HEK293 (cell line): ENCODE data around the gene SLC12A4.
A peak's percentile ranks its signal among the peaks of the same experiment; 100 is the strongest.

Source experiments
- KLF10 ChIP-seq: fragments of 450-650 bp; IDR thresholded peaks from 2 replicates; pipeline ENCODE4 v1.5.1; 2018; ENCODE audit warnings: missing biosample characterization, mild to moderate bottlenecking, missing genetic modification characterization
- KLF16 ChIP-seq: fragments of 450-650 bp; formaldehyde crosslinking; IDR thresholded peaks from 2 replicates; pipeline ENCODE4 v1.5.1; 2017; ENCODE audit warnings: missing biosample characterization, missing genetic modification characterization
- KLF7 ChIP-seq: fragments of 450-650 bp; formaldehyde crosslinking; IDR thresholded peaks from 2 replicates; pipeline ENCODE4 v1.5.1; 2016; ENCODE audit warnings: missing biosample characterization, missing genetic modification characterization, borderline replicate concordance
- PRDM1 ChIP-seq: fragments of 450-650 bp; formaldehyde crosslinking; IDR thresholded peaks from 2 replicates; pipeline ENCODE4; 2016; ENCODE audit warnings: missing biosample characterization, missing genetic modification characterization
- TRIM28 ChIP-seq: IDR thresholded peaks from 2 replicates; pipeline ENCODE4 v1.6.1; 2011; ENCODE audit warnings: low read length, control low read depth, borderline replicate concordance
- ZBTB1 ChIP-seq: fragments of 450-650 bp; formaldehyde crosslinking; IDR thresholded peaks from 2 replicates; pipeline ENCODE4 v1.5.1; 2016; ENCODE audit warnings: missing biosample characterization, missing genetic modification characterization
- ZFP3 ChIP-seq: fragments of 450-650 bp; formaldehyde crosslinking; IDR thresholded peaks from 2 replicates; pipeline ENCODE4 v1.5.1; 2016; ENCODE audit warnings: low read depth, missing biosample characterization, missing genetic modification characterization
- ZFP37 ChIP-seq: fragments of 450-650 bp; formaldehyde crosslinking; IDR thresholded peaks from 2 replicates; pipeline ENCODE4 v1.5.1; 2016; ENCODE audit warnings: missing biosample characterization, missing genetic modification characterization
- ZNF138 ChIP-seq: fragments of 450-650 bp; formaldehyde crosslinking; IDR thresholded peaks from 2 replicates; pipeline ENCODE4 v1.5.1; 2016; ENCODE audit warnings: missing biosample characterization, missing genetic modification characterization, borderline replicate concordance
- ZNF274 ChIP-seq, 2 experiments: fragments of 200-500 bp in 1 of 2; fragments of 450-650 bp in 1 of 2; sonication (Bioruptor generic) in 1 of 2; formaldehyde crosslinking in 1 of 2; IDR thresholded peaks; 2 replicates each; pipeline versions ENCODE4 v1.5.1 to v1.6.1; 2014 to 2016; ENCODE audit warnings: borderline replicate concordance in 1 of 2, inconsistent platforms in 1 of 2, low read length in 1 of 2, missing biosample characterization in 1 of 2, missing genetic modification characterization in 1 of 2
- ZNF292 ChIP-seq: fragments of 450-650 bp; formaldehyde crosslinking; IDR thresholded peaks from 2 replicates; pipeline ENCODE4 v1.5.1; 2016; ENCODE audit warnings: low read depth, missing biosample characterization, missing genetic modification characterization, borderline replicate concordance
- ZNF354C ChIP-seq: fragments of 450-650 bp; formaldehyde crosslinking; IDR thresholded peaks from 2 replicates; pipeline ENCODE4 v1.5.1; 2016; ENCODE audit warnings: missing biosample characterization, missing genetic modification characterization, low read depth, borderline replicate concordance
- ZNF521 ChIP-seq: fragments of 450-650 bp; formaldehyde crosslinking; IDR thresholded peaks from 2 replicates; pipeline ENCODE4 v1.5.1; 2017; ENCODE audit warnings: missing biosample characterization, mild to moderate bottlenecking, missing genetic modification characterization
- ZNF776 ChIP-seq: fragments of 450-650 bp; formaldehyde crosslinking; IDR thresholded peaks from 2 replicates; pipeline ENCODE4 v1.5.0; 2017; ENCODE audit warnings: missing biosample characterization, missing genetic modification characterization, borderline replicate concordance
- ZNF837 ChIP-seq: fragments of 450-650 bp; formaldehyde crosslinking; IDR thresholded peaks from 2 replicates; pipeline ENCODE4 v1.5.1; 2016; ENCODE audit warnings: missing biosample characterization, missing genetic modification characterization
- ZSCAN16 ChIP-seq: fragments of 450-650 bp; formaldehyde crosslinking; IDR thresholded peaks from 2 replicates; pipeline ENCODE4 v1.5.1; 2016; ENCODE audit warnings: missing biosample characterization, missing genetic modification characterization
- TF ChIP-seq, protein P1 (sequence below): fragments of 450-650 bp; formaldehyde crosslinking; IDR thresholded peaks from 2 replicates; pipeline ENCODE4 v1.5.1; 2017; ENCODE audit warnings: missing biosample characterization, mild to moderate bottlenecking, missing genetic modification characterization, moderate library complexity
- TF ChIP-seq, protein P2 (sequence below): fragments of 450-650 bp; formaldehyde crosslinking; IDR thresholded peaks from 2 replicates; pipeline ENCODE4 v1.5.1; 2016; ENCODE audit warnings: missing biosample characterization, missing genetic modification characterization
- TF ChIP-seq, protein P3 (sequence below): fragments of 450-650 bp; formaldehyde crosslinking; IDR thresholded peaks from 2 replicates; pipeline ENCODE4 v1.5.1; 2016; ENCODE audit warnings: missing biosample characterization, missing genetic modification characterization
- TF ChIP-seq, protein P4 (sequence below): fragments of 450-650 bp; IDR thresholded peaks from 2 replicates; pipeline ENCODE4 v1.5.1; 2018; ENCODE audit warnings: missing biosample characterization, mild to moderate bottlenecking, missing genetic modification characterization
- TF ChIP-seq, protein P5 (sequence below): fragments of 450-650 bp; formaldehyde crosslinking; IDR thresholded peaks from 2 replicates; pipeline ENCODE4 v1.5.1; 2016; ENCODE audit warnings: missing biosample characterization, missing genetic modification characterization
- TF ChIP-seq, protein P6 (sequence below): fragments of 450-650 bp; formaldehyde crosslinking; IDR thresholded peaks from 2 replicates; pipeline ENCODE4 v1.5.1; 2016; ENCODE audit warnings: missing biosample characterization, missing genetic modification characterization
- TF ChIP-seq, protein P7 (sequence below): fragments of 450-650 bp; formaldehyde crosslinking; IDR thresholded peaks from 2 replicates; pipeline ENCODE4 v1.5.1; 2016; ENCODE audit warnings: missing biosample characterization, missing genetic modification characterization, borderline replicate concordance

SLC12A4 gene

DNA sequence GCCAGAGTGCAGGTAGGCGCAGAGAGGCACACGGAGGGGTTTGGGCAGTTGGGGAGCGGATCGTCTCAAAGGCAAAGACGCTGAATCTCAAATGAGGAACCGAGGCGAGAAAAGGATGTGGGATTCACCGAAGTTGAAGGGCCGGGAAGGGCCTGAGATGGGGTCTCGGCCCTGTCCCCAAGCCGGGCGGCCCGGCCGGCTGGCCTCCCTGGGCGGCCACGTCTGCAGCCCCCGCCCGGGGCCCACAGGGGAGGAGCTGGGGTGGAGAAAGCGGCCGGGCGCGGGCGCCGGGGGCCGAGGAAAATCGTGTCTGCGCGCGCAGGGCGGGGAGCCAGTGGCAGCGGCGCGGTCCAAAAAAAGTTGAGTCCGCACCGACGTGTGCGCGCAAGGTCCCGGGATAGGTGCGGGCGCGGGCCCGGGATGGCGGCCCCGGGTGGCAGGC, 458 bp downstream of the SLC12A4 start (continued):
- TF ChIP-seq, protein P1, sequence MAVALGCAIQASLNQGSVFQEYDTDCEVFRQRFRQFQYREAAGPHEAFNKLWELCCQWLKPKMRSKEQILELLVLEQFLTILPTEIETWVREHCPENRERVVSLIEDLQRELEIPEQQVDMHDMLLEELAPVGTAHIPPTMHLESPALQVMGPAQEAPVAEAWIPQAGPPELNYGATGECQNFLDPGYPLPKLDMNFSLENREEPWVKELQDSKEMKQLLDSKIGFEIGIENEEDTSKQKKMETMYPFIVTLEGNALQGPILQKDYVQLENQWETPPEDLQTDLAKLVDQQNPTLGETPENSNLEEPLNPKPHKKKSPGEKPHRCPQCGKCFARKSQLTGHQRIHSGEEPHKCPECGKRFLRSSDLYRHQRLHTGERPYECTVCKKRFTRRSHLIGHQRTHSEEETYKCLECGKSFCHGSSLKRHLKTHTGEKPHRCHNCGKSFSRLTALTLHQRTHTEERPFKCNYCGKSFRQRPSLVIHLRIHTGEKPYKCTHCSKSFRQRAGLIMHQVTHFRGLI (tag by site-specific recombination), result peak; percentile 21; the same call in 1 of the 2 replicates
- TF ChIP-seq, protein P2, sequence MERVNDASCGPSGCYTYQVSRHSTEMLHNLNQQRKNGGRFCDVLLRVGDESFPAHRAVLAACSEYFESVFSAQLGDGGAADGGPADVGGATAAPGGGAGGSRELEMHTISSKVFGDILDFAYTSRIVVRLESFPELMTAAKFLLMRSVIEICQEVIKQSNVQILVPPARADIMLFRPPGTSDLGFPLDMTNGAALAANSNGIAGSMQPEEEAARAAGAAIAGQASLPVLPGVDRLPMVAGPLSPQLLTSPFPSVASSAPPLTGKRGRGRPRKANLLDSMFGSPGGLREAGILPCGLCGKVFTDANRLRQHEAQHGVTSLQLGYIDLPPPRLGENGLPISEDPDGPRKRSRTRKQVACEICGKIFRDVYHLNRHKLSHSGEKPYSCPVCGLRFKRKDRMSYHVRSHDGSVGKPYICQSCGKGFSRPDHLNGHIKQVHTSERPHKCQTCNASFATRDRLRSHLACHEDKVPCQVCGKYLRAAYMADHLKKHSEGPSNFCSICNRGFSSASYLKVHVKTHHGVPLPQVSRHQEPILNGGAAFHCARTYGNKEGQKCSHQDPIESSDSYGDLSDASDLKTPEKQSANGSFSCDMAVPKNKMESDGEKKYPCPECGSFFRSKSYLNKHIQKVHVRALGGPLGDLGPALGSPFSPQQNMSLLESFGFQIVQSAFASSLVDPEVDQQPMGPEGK (tag by site-specific recombination), result no peak
- no peak for TF ChIP-seq ZNF138
- no peak for TF ChIP-seq ZNF776 (tag by site-specific recombination)
- no peak for TF ChIP-seq ZBTB1
- TF ChIP-seq, protein P3, sequence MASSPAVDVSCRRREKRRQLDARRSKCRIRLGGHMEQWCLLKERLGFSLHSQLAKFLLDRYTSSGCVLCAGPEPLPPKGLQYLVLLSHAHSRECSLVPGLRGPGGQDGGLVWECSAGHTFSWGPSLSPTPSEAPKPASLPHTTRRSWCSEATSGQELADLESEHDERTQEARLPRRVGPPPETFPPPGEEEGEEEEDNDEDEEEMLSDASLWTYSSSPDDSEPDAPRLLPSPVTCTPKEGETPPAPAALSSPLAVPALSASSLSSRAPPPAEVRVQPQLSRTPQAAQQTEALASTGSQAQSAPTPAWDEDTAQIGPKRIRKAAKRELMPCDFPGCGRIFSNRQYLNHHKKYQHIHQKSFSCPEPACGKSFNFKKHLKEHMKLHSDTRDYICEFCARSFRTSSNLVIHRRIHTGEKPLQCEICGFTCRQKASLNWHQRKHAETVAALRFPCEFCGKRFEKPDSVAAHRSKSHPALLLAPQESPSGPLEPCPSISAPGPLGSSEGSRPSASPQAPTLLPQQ, result peak; percentile 91
- TF ChIP-seq, protein P4, sequence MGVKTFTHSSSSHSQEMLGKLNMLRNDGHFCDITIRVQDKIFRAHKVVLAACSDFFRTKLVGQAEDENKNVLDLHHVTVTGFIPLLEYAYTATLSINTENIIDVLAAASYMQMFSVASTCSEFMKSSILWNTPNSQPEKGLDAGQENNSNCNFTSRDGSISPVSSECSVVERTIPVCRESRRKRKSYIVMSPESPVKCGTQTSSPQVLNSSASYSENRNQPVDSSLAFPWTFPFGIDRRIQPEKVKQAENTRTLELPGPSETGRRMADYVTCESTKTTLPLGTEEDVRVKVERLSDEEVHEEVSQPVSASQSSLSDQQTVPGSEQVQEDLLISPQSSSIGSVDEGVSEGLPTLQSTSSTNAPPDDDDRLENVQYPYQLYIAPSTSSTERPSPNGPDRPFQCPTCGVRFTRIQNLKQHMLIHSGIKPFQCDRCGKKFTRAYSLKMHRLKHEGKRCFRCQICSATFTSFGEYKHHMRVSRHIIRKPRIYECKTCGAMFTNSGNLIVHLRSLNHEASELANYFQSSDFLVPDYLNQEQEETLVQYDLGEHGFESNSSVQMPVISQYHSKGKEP, result no peak
- no peak for TF ChIP-seq ZNF354C (tag by site-specific recombination)
- TF ChIP-seq, protein P5, sequence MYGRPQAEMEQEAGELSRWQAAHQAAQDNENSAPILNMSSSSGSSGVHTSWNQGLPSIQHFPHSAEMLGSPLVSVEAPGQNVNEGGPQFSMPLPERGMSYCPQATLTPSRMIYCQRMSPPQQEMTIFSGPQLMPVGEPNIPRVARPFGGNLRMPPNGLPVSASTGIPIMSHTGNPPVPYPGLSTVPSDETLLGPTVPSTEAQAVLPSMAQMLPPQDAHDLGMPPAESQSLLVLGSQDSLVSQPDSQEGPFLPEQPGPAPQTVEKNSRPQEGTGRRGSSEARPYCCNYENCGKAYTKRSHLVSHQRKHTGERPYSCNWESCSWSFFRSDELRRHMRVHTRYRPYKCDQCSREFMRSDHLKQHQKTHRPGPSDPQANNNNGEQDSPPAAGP (tag by site-specific recombination), result no peak
- no peak for TF ChIP-seq TRIM28
- no peak for TF ChIP-seq PRDM1 (tag by site-specific recombination)
- no peak for TF ChIP-seq ZFP37 (tag by site-specific recombination)
- TF ChIP-seq ZNF837, result no peak
- TF ChIP-seq, protein P6, sequence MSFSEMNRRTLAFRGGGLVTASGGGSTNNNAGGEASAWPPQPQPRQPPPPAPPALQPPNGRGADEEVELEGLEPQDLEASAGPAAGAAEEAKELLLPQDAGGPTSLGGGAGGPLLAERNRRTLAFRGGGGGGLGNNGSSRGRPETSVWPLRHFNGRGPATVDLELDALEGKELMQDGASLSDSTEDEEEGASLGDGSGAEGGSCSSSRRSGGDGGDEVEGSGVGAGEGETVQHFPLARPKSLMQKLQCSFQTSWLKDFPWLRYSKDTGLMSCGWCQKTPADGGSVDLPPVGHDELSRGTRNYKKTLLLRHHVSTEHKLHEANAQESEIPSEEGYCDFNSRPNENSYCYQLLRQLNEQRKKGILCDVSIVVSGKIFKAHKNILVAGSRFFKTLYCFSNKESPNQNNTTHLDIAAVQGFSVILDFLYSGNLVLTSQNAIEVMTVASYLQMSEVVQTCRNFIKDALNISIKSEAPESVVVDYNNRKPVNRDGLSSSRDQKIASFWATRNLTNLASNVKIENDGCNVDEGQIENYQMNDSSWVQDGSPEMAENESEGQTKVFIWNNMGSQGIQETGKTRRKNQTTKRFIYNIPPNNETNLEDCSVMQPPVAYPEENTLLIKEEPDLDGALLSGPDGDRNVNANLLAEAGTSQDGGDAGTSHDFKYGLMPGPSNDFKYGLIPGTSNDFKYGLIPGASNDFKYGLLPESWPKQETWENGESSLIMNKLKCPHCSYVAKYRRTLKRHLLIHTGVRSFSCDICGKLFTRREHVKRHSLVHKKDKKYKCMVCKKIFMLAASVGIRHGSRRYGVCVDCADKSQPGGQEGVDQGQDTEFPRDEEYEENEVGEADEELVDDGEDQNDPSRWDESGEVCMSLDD, result no peak
- TF ChIP-seq ZFP3 (tag by site-specific recombination), result no peak
- no peak for TF ChIP-seq ZNF521 (tag by site-specific recombination)
- TF ChIP-seq ZNF274 (IDR thresholded peaks at IDR 0.05; ENCODE audit: low read length), result no peak
- no peak for TF ChIP-seq ZNF274 (tag by site-specific recombination; IDR thresholded peaks at IDR 0.05; ENCODE audit: borderline replicate concordance)
- no peak for TF ChIP-seq KLF7 (tag by site-specific recombination)
- TF ChIP-seq KLF10 (tag by site-specific recombination), result no peak
- TF ChIP-seq ZSCAN16 (tag by site-specific recombination), result no peak
- no peak for TF ChIP-seq ZNF292 (tag by site-specific recombination)
- TF ChIP-seq, protein P7, sequence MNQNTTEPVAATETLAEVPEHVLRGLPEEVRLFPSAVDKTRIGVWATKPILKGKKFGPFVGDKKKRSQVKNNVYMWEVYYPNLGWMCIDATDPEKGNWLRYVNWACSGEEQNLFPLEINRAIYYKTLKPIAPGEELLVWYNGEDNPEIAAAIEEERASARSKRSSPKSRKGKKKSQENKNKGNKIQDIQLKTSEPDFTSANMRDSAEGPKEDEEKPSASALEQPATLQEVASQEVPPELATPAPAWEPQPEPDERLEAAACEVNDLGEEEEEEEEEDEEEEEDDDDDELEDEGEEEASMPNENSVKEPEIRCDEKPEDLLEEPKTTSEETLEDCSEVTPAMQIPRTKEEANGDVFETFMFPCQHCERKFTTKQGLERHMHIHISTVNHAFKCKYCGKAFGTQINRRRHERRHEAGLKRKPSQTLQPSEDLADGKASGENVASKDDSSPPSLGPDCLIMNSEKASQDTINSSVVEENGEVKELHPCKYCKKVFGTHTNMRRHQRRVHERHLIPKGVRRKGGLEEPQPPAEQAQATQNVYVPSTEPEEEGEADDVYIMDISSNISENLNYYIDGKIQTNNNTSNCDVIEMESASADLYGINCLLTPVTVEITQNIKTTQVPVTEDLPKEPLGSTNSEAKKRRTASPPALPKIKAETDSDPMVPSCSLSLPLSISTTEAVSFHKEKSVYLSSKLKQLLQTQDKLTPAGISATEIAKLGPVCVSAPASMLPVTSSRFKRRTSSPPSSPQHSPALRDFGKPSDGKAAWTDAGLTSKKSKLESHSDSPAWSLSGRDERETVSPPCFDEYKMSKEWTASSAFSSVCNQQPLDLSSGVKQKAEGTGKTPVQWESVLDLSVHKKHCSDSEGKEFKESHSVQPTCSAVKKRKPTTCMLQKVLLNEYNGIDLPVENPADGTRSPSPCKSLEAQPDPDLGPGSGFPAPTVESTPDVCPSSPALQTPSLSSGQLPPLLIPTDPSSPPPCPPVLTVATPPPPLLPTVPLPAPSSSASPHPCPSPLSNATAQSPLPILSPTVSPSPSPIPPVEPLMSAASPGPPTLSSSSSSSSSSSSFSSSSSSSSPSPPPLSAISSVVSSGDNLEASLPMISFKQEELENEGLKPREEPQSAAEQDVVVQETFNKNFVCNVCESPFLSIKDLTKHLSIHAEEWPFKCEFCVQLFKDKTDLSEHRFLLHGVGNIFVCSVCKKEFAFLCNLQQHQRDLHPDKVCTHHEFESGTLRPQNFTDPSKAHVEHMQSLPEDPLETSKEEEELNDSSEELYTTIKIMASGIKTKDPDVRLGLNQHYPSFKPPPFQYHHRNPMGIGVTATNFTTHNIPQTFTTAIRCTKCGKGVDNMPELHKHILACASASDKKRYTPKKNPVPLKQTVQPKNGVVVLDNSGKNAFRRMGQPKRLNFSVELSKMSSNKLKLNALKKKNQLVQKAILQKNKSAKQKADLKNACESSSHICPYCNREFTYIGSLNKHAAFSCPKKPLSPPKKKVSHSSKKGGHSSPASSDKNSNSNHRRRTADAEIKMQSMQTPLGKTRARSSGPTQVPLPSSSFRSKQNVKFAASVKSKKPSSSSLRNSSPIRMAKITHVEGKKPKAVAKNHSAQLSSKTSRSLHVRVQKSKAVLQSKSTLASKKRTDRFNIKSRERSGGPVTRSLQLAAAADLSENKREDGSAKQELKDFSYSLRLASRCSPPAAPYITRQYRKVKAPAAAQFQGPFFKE (tag by site-specific recombination), result no peak
- TF ChIP-seq KLF16, result no peak
